Sigmoid colon (tissue), 4 donors: ENCODE data around the gene ITSN2.

Experiments used
- CTCF ChIP-seq, 4 experiments: fragments of 450-650 bp in 3 of 4; fragments of 200-600 bp in 1 of 4; IDR thresholded peaks; one replicate each; pipeline ENCODE4 v1.5.1; 2016 to 2019; ENCODE audit warnings: antibody characterized with exemption in 4 of 4, mild to moderate bottlenecking in 3 of 4, moderate library complexity in 2 of 4
- POLR2A ChIP-seq, 2 donors: fragments of 450-650 bp; IDR thresholded peaks; one replicate each; pipeline ENCODE4 v1.6.1; 2016; ENCODE audit warnings: antibody characterized with exemption in 2 of 2, mild to moderate bottlenecking in 2 of 2, moderate library complexity in 2 of 2
- POLR2AphosphoS5 ChIP-seq, 4 donors: sonication (generic); formaldehyde crosslinking; IDR thresholded peaks; one replicate each; pipeline ENCODE4 v1.6.1; 2017; ENCODE audit warnings: antibody characterized with exemption in 4 of 4

DNA sequence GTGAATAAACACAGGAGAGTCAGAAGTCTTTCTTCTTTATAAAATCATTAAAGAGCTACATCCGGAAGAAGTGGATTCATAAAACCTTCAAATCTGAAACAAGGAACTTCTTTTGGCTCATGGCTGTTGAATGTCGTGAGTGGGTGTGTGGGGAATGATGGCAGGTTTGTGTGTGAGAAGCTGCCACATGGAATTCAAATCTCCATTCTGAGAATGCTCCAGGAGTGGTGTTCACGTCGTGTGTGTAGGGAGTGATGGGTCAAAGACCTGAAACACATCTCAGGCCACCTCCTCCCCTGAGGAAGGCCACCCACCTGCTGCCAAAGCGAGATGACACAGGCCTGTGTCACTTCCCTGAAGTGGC is 156.6 kb downstream of the ITSN2 start:
- TF ChIP-seq CTCF (IDR thresholded peaks at IDR 0.05), result no peak
- no peak for TF ChIP-seq POLR2AphosphoS5 (IDR thresholded peaks at IDR 0.05)
- TF ChIP-seq POLR2A (IDR thresholded peaks at IDR 0.05), result no peak
